Mucosa of descending colon (tissue), 3 donors: Measurements from ENCODE around the gene CLCN5. TPM values are rescaled to one million over a fixed set of nuclear protein-coding genes. Genes with fewer than 3 reads are reported as not detected.

ENCODE experiments used
- ATAC-seq: fragments of 200-7000 bp; cut with Tn5 transposase; one replicate; pipeline ENCODE4 v1.9.1; 2020; ENCODE audit warnings: mild to moderate bottlenecking, moderate library complexity
- DNase-seq, 3 donors: peaks; one replicate each; pipeline ENCODE4 v3.0.0-alpha.2; 2020
- H3K36me3 ChIP-seq: fragments of 200-600 bp; one replicate; pipeline ENCODE4 v1.8.0; 2021; ENCODE audit warnings: low read depth, mild to moderate bottlenecking
- H3K4me1 ChIP-seq: fragments of 200-600 bp; one replicate; pipeline ENCODE4 v1.8.0; 2021; ENCODE audit warnings: low read depth, mild to moderate bottlenecking
- H3K4me3 ChIP-seq: fragments of 200-600 bp; one replicate; pipeline ENCODE4 v1.8.0; 2021; ENCODE audit warnings: mild to moderate bottlenecking
- H3K9me3 ChIP-seq: fragments of 200-600 bp; one replicate; pipeline ENCODE4 v1.8.0; 2021; ENCODE audit warnings: mild to moderate bottlenecking
- CTCF ChIP-seq: fragments of 200-600 bp; IDR thresholded peaks from one replicate; pipeline ENCODE4 v1.8.0; 2022; ENCODE audit warnings: antibody characterized with exemption, mild to moderate bottlenecking
- intact Hi-C, 2 donors: fragments of 100-400 bp; cut with DNase I in 1 of 2; cut with micrococcal nuclease in 1 of 2; formaldehyde crosslinking; loops; one replicate each; pipeline versions ENCODE4 v1.11.0 to v1.11.1; 2022; cut with DNase I, micrococcal nuclease
- total RNA-seq, 3 donors: library from RNA; stranded (reverse); fragmentation: NEBNext Ultra II Directional in 2 of 3; extraction: Animal tissue kit (Norgen Biotek cat#: 25700) in 2 of 3; gene quantifications; one replicate each; pipeline versions ENCODE4 v1.2.1 to v1.2.4, GENCODE V29; 2021 to 2023
- donor health status: DM: no; HTN: no; CAD: no; lungs with moderate emphysema.
- donor health status: DM: no; HTN: no; CAD: no.
- donor health status: DM: no; HTN: yes; CAD: no.

CLCN5 gene
- total RNA-seq, 3 donors from 2014 or later, result 5.4 to 11.9 (median 10.0) TPM

- no peak overlapping the region for H3K4me3 ChIP-seq
- no peaks in the 10 kb centered on the region for H3K9me3 ChIP-seq
- intact Hi-C loops, result loop anchor here in 1 of 2 donors (10.0 kb wide), 1 partner anchor 669 kb away; no protein-coding TSS in a partner anchor
- peak in 1 of 3 donors; percentile 49 for DNase-seq
- peak; percentile 43 for TF ChIP-seq CTCF
- no peaks in the 10 kb centered on the region for H3K4me1 ChIP-seq
- no peaks in the 10 kb centered on the region for H3K36me3 ChIP-seq
- ATAC-seq, result peak; percentile 80
These were observed 6.8 kb upstream of the CLCN5 start for GRCh38 chrX:49915361-49916222.

DNA sequence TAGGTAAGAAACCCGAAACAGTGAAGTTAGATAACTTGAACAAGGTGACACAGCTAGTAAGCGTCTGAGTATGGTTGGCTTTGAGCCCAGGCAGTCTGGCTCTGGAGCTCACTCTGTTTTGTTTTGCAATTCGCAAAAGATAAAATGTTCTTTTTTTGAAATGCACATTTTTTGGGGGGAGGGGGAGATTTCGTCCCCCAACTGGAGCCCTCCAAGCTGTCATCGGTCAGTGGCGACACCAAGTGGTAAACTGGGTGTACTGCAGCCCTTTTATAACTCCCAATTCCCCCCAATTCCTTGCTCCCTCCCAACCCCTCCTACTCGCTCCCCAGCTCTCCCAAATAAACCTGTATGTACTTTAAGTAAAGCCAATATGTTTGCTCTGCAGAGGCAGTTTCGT is 2.8 kb upstream of the CLCN5 start:
- no peak for ATAC-seq
- intact Hi-C loops, result loop anchor here in 1 of 2 donors (10.0 kb wide), 1 partner anchor 665 kb away; no protein-coding TSS in a partner anchor
- peak; percentile 53 for TF ChIP-seq CTCF
- peak in 1 of 3 donors; percentile 33 for DNase-seq
- Histone ChIP-seq H3K9me3 (no peaks in the 10 kb centered on the region), H3K4me1 (no peaks in the 10 kb centered on the region), H3K36me3 (no peaks in the 10 kb centered on the region), H3K4me3 (no peak overlapping the region)

DNA sequence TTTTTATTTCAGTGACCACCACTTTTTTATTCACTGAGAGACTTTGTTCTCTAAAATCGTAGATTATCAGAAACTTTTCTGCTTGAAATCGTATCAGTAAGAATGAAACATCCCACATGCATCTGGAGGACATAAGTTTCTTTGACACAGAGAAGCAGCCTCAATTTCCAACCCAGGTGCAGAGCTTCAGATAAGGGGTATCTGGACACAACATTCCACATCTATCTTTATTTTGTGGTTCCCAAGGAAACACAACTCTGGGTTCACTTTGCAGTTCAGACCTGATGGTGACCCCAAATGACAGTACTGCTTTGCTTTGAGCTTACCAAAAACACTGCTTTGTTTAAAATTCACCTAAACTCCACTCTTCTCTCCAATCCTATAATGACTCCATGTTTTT is 1.3 kb upstream of the CLCN5 start:
- Histone ChIP-seq H3K36me3 (no peaks in the 10 kb centered on the region), H3K4me3 (no peak overlapping the region), H3K9me3 (no peaks in the 10 kb centered on the region), H3K4me1 (no peaks in the 10 kb centered on the region)
- intact Hi-C loops, result no loop called here
- DNase-seq, result no peak
- TF ChIP-seq CTCF, result no peak
- no peak for ATAC-seq

DNA sequence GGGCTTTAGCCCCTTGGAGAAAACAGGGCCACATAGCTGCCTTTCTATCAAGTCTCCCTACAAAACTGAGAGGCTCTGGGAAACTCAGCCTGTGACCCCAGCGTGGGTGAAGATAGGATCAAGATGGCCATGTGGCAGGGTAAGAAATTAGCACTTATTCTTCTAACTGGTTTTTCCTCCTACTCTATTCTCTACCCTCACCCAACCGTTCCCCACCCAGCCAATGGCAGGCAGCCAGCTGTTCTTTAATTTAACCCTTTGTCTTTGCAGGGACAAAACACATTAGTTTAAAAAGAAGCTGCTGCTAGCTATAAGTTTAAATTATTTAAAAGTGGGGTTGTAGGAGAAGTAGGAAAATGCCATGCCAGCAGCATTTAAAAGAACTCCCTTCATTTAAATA is 2.8 kb downstream of the CLCN5 start:
- no peak overlapping the region for H3K4me3 ChIP-seq
- no peaks in the 10 kb centered on the region for H3K4me1 ChIP-seq
- ATAC-seq, result no peak
- intact Hi-C loops, result no loop called here
- no peak for TF ChIP-seq CTCF
- H3K36me3 ChIP-seq, result no peaks in the 10 kb centered on the region
- no peaks in the 10 kb centered on the region for H3K9me3 ChIP-seq
- DNase-seq, result peak in 1 of 3 donors; percentile 7

- DNase-seq (no peak), ATAC-seq (no peak)
- Histone ChIP-seq H3K9me3 (no peaks in the 10 kb centered on the region), H3K4me1 (no peaks in the 10 kb centered on the region), H3K36me3 (no peaks in the 10 kb centered on the region), H3K4me3 (no peak overlapping the region)
- TF ChIP-seq CTCF, result no peak
- intact Hi-C loops, result no loop called here
These were observed 7.6 kb downstream of the CLCN5 start for GRCh38 chrX:49930039-49930438.
